ENCODE results near the gene DCC. TPM values are rescaled to one million over a fixed set of nuclear protein-coding genes. Genes with fewer than 3 reads are reported as not detected.
A peak's percentile ranks its signal among the peaks of the same experiment; 100 is the strongest.

Gene DCC
- total RNA-seq, 1 donor from 2014 or later: not detected

DNA sequence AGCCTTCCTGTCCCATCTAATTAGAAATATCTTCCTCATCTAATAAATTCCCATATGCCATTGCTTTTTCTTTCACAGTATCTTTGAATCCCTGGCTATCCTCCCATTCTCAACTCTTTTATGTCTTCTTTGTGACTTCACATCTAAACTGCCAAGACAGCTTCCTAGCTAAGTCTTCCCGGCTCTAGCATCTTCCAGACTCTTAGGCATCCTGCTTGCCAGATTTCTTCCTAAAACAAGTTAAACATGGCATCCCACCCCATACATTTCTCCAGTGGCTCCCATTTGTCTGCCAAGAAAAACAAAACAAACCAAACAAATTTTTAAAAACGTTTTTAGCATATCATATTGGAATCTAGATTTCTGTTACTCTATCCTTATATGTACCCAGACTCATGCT, 1132.5 kb downstream of the DCC start:
- TF ChIP-seq, protein P1, sequence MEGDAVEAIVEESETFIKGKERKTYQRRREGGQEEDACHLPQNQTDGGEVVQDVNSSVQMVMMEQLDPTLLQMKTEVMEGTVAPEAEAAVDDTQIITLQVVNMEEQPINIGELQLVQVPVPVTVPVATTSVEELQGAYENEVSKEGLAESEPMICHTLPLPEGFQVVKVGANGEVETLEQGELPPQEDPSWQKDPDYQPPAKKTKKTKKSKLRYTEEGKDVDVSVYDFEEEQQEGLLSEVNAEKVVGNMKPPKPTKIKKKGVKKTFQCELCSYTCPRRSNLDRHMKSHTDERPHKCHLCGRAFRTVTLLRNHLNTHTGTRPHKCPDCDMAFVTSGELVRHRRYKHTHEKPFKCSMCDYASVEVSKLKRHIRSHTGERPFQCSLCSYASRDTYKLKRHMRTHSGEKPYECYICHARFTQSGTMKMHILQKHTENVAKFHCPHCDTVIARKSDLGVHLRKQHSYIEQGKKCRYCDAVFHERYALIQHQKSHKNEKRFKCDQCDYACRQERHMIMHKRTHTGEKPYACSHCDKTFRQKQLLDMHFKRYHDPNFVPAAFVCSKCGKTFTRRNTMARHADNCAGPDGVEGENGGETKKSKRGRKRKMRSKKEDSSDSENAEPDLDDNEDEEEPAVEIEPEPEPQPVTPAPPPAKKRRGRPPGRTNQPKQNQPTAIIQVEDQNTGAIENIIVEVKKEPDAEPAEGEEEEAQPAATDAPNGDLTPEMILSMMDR (conservative IDR thresholded peaks at IDR 0.05; ENCODE audit: low read depth, low read length): no peak
- H3K4me3 ChIP-seq (ENCODE audit: low read depth, low read length): no peak overlapping the region
- DNase-seq (ENCODE audit: low read depth): no peak

DNA sequence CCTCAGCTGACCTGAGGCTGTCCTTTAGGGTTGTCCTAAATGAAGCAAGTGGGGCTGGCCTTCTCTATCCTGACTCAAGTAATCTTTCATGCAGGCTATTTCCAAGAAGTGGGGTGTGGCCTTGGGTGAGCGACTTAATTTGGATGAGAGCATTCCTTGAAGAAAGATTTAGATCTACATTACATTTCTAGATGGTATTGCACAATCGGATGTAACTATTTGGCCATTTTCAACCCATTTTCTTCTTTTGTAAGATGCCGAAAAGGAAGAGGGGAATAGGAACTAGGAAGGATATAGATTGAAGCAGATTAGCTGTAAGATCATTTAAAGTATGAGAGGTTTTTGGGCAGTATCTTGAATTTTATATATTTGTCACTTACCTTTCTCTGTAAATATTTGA, 1138.2 kb downstream of the DCC start:
- TF ChIP-seq, protein P1 (conservative IDR thresholded peaks at IDR 0.05; ENCODE audit: low read depth, low read length): no peak
- H3K4me3 ChIP-seq (ENCODE audit: low read depth, low read length): no peak overlapping the region
- DNase-seq (ENCODE audit: low read depth): no peak

DNA sequence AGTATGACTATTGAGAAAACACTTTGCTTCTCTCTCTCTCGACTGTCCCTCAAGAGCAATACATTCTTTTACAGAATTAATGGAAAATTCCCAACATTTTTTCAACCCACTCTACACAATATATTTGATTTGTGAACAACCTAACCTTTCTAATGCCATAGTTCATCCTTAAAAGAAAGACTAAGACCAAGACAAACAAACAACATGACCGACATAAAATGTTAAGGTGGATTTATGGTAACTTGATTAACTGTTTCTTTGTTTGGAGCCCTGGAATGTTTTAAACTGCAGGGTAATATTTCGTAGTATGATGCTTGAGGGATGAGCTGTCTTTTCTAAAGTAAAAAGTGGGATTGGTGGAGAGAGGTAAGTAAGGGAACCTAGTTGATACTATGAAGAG, 1146.3 kb downstream of the DCC start:
- no peak for DNase-seq (ENCODE audit: low read depth)
- TF ChIP-seq, protein P1 (conservative IDR thresholded peaks at IDR 0.05; ENCODE audit: low read depth, low read length): no peak

DNA sequence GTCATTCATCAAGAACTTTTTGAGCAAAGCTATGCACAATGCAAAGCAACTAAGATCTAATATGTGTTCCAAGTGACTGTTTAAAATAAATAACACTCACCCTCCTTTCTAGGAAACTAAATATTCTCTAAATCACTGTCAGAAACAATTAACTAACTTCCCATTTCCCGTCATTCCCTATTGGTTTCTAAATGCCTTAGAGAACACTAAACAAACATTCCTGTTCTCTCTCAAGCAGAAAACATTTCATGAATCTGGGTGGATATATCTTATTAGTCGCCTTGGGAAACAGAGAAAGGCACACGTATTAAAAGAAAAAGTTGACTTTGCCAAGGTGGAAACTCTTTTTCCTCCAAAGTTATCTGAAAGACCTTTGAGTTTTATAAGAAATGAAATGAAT, 1149.3 kb downstream of the DCC start:
- TF ChIP-seq, protein P1 (conservative IDR thresholded peaks at IDR 0.05; ENCODE audit: low read depth, low read length): no peak
- H3K4me3 ChIP-seq (ENCODE audit: low read depth, low read length): no peak overlapping the region
- DNase-seq (ENCODE audit: low read depth): peak; percentile 59

More for the DNA sequence above, 1146.3 kb downstream of the DCC start:
- no peak overlapping the region for H3K4me3 ChIP-seq (ENCODE audit: low read depth, low read length)

DNA sequence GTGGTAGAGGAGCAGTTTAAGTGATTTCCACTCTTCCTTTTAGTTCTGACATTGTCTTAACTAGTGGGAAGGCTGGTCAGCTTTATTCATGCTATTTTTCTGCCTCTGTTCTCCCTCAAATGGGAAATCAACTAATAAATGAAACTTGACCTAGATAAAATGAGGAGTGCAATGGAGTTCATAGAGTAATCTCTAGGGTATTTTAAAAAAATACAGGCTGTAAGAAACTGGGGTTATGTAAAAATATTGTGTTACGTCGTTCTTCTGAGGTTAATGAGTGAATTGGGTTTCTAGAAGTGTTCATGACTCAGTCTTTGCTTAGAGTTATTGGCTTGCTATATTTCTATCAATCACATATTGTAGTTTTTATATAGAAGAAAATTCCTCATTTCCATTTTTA, 1150.0 kb downstream of the DCC start:
- DNase-seq (ENCODE audit: low read depth): no peak
- TF ChIP-seq, protein P1 (conservative IDR thresholded peaks at IDR 0.05; ENCODE audit: low read depth, low read length): no peak
- no peak overlapping the region for H3K4me3 ChIP-seq (ENCODE audit: low read depth, low read length)

DNA sequence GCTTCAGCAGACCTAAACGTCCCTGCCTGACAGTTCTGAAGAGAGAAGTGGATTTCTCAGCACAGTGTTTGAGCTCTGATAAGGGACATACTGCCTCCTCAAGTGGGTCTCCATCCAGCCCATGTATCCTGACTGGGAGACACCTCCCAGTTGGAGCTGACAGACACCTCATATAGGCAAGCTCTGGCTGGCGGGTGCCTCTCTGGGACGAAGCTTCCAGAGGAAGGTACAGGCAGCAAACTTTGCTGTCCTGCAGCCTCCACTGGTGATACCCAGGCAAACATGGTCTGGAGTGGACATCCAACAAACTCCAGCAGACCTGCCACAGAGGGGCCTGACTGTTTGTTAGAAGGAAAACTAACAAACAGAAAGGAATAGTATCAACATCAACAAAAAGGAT, 1156.0 kb downstream of the DCC start:
- TF ChIP-seq, protein P1 (conservative IDR thresholded peaks at IDR 0.05; ENCODE audit: low read depth, low read length): no peak
- no peak overlapping the region for H3K4me3 ChIP-seq (ENCODE audit: low read depth, low read length)
- no peak for DNase-seq (ENCODE audit: low read depth)

DNA sequence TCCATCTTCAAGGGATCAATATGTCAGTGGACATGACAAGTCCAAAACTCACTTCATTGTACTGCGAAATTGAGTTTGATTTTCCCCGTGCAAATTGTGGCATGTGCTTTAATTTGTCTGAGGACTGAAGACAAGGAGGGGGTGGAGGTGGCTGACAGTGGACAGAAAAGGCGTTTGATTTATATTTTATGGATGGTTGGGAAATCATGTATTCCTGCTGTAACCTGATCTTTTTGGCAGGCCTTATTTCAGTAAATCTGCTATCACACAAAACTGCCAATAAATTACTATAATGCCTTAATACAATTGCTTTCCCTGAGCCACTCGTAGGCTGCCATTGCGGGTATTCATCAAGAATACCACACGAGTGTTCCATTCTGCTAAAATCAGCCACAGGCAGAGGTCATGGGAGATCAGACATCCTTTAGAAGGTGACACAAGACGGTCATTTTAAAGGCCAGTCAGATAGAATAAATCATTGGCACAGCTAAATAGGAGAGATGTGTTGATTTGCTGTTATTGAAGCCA, 1164.0 kb downstream of the DCC start:
- TF ChIP-seq, protein P1 (conservative IDR thresholded peaks at IDR 0.05; ENCODE audit: low read depth, low read length): no peak
- no peak for DNase-seq (ENCODE audit: low read depth)
- no peak overlapping the region for H3K4me3 ChIP-seq (ENCODE audit: low read depth, low read length)

All from epithelial cell of proximal tubule (primary cell).